GM13976 (cell line): ENCODE results near the gene NSDHL.
A peak's percentile ranks its signal among the peaks of the same experiment; 100 is the strongest.

ENCODE experiments used
- DNase-seq: peaks from one replicate; pipeline ENCODE4 v3.0.0; 2012; ENCODE audit warnings: low spot score
- CTCF ChIP-seq: IDR thresholded peaks from 2 replicates; pipeline ENCODE4 v1.5.1; 2012; ENCODE audit warnings: borderline replicate concordance, mild to moderate bottlenecking; ENCODE audit not compliant: insufficient read depth; ENCODE audit errors: extremely low read depth, missing control alignments, control extremely low read depth
- in situ Hi-C: fragments of 300-500 bp; cut with MboI; formaldehyde crosslinking; loops from one replicate; pipeline ENCODE4 v1.12.0; 2022; ENCODE audit warnings: low sequenced_read_pairs, mixed read lengths, inconsistent platforms; ENCODE audit not compliant: unreplicated experiment

NSDHL gene

DNA sequence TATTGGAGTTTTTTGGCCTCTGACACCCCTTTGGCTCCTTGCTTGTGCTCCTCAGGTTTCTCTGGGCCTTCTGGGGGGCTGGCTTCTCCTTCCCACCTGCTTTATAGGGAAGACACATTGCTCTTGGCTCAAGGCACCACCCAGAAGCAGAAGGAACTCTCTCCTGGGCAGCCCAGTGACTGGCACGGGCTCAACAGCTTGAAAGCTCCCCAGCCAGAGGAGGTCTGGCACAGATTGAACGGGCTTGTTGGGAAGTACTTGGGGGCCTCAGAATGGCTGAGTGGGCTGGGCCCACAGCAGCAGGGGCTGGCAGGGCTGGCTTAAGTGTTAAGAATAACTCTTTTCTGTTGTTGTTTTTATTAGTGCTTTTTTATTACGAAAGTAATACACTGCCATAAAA lies 55.9 kb downstream of the NSDHL start:
- no peak for TF ChIP-seq CTCF
- in situ Hi-C loops, result no loop called here
- no peak for DNase-seq

DNA sequence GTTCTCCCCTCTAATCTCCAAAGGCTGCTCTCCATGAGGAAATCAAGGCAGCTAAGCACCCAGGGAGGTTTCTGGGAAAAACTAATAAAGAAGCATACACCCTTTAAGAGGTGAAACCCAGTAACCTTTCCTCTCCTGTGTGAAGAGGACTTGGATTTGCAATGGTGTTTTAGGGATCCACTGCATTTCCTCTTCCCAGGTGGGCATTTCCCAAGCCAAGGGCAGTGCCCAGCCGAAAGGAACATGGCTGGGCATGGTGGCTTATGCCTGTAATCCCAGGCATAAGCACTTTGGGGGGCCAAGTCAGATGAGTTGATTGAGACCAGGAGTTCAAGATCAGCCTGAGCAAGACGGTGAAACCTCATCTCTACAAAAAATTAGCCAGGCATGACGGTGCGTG lies 61.6 kb downstream of the NSDHL start:
- TF ChIP-seq CTCF, result no peak
- in situ Hi-C loops, result no loop called here
- no peak for DNase-seq

DNA sequence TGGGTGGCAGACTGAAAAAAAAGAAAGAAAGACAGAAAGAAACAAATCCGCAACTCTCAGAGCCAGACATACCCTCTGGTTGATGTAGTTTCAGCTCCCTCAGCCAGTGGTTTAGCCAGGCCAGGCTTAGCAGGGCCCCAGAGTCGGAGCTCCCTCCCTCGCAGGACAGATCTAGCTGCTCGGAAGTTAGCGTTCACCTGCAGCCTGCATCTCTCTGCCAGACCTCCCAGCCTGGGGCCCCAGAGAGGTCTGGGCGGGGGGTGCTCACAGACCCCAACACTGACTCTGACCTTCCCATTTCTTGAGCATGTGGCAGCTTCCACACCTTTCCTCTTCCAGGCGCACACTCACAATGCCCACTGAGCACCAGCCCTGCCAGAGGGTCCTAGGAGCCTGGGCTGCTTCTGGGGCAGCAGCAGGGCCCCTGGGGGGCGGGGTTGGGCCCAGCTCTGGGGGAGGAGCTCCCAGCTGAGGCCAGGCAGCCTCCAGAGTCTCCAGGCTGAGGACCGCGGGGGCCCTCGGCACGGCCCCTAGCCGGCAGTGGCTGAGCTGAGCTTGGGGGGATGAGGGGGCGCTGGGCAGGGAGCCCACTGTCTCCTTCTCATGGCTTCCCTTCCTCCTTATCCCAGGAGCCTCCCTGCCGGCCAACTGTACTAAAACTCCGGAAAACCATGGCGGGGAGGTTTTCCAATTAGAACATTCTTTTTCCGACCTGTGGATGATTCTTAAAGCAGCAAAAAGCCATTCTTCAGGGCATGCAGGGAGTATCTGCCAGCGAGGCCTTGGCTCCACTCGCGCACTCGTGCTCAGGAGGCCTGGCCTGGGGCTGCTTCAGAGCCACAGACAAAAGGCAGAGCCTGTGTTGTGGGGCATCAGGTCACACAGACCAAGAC lies 62.4 kb downstream of the NSDHL start:
- in situ Hi-C loops, result no loop called here
- peak; percentile 12 for DNase-seq
- TF ChIP-seq CTCF, result no peak

- DNase-seq, result peak; percentile 11
- no peak for TF ChIP-seq CTCF
- in situ Hi-C loops, result no loop called here
Observed at GRCh38 chrX:152893980-152894610, 63.2 kb downstream of the NSDHL start.

GRCh38 chrX:152895121-152895520 lies 64.3 kb downstream of the NSDHL start:
- DNase-seq, result no peak
- in situ Hi-C loops, result no loop called here
- TF ChIP-seq CTCF, result no peak

GRCh38 chrX:152895724-152896420 lies 65.0 kb downstream of the NSDHL start:
- TF ChIP-seq CTCF, result no peak
- DNase-seq, result no peak
- in situ Hi-C loops, result no loop called here
